PC-3 (cell line): ENCODE results near the gene IL31. TPM values are rescaled to one million over a fixed set of nuclear protein-coding genes. Genes with fewer than 3 reads are reported as not detected.

Source experiments
- ATAC-seq: fragments of 200-7000 bp; cut with Tn5 transposase; 2 replicates; pipeline ENCODE4 v1.9.1; 2020; ENCODE audit warnings: mild to moderate bottlenecking, moderate library complexity
- BruUV-seq: library from RNA; stranded (reverse); fragments of 400-500 nt; replicated peaks from 2 replicates; lab custom pipeline; 2021; lab: Mats Ljungman, UMichigan
- CTCF ChIA-PET: fragments of 300-600 bp; sonication (Branson Sonifier 250); formaldehyde crosslinking; loops from one replicate; lab custom pipeline; 2022; ENCODE audit warnings: antibody characterized with exemption; lab: Charles Lee
- POLR2A ChIA-PET: fragments of 300-600 bp; sonication (Branson Sonifier 250); formaldehyde crosslinking; loops from one replicate; lab custom pipeline; 2022; ENCODE audit warnings: antibody characterized with exemption; ENCODE audit not compliant: unreplicated experiment; lab: Charles Lee
- DNase-seq: peaks from one replicate; pipeline ENCODE4 v3.0.0-alpha.2; 2015
- H2AFZ ChIP-seq: fragments of 300-600 bp; sonication (generic); 2 replicates; pipeline ENCODE4 v1.6.0; 2016; ENCODE audit warnings: antibody characterized with exemption, low read length
- H3F3A ChIP-seq: fragments of 300-600 bp; sonication (generic); one replicate; pipeline ENCODE4 v1.6.0; 2017; ENCODE audit warnings: antibody characterized with exemption, low read length, control low read depth, mild to moderate bottlenecking; ENCODE audit not compliant: unreplicated experiment
- H3K27ac ChIP-seq: fragments of 300-600 bp; sonication (generic); 2 replicates; pipeline ENCODE4 v1.5.1; 2016; ENCODE audit warnings: mild to moderate bottlenecking, low read length
- H3K27me3 ChIP-seq: fragments of 300-600 bp; sonication (generic); 2 replicates; pipeline ENCODE4 v1.6.1; 2016; ENCODE audit warnings: low read length, mixed read lengths
- H3K36me3 ChIP-seq: fragments of 300-600 bp; sonication (generic); 2 replicates; pipeline ENCODE4 v1.6.1; 2016; ENCODE audit warnings: low read depth, mixed run types, low read length, mixed read lengths
- H3K4me1 ChIP-seq: fragments of 300-600 bp; sonication (generic); 2 replicates; pipeline ENCODE4 v1.5.1; 2016; ENCODE audit warnings: low read length; ENCODE audit not compliant: insufficient read depth
- H3K4me2 ChIP-seq: fragments of 300-600 bp; sonication (generic); 2 replicates; pipeline ENCODE4 v1.6.0; 2016; ENCODE audit warnings: low read length
- H3K4me3 ChIP-seq: fragments of 300-600 bp; sonication (generic); 2 replicates; pipeline ENCODE4 v1.5.1; 2016; ENCODE audit warnings: mild to moderate bottlenecking, low read length, mixed read lengths
- H3K79me2 ChIP-seq: fragments of 300-600 bp; sonication (generic); 2 replicates; pipeline ENCODE4 v1.6.1; 2017; ENCODE audit warnings: low read length, mixed read lengths
- H3K9ac ChIP-seq: fragments of 300-600 bp; sonication (generic); 2 replicates; pipeline ENCODE4 v1.6.0; 2016; ENCODE audit warnings: mild to moderate bottlenecking, low read length
- H3K9me2 ChIP-seq: fragments of 300-600 bp; sonication (generic); replicated peaks from 2 replicates; pipeline ENCODE4 v1.6.1; 2016; ENCODE audit warnings: mixed run types, low read length, mixed read lengths
- H3K9me3 ChIP-seq: fragments of 300-600 bp; sonication (generic); 2 replicates; pipeline ENCODE4 v1.6.1; 2016; ENCODE audit warnings: low read length, mixed read lengths
- H4K20me1 ChIP-seq: fragments of 300-600 bp; sonication (generic); 2 replicates; pipeline ENCODE4 v1.6.1; 2016; ENCODE audit warnings: low read length, mixed read lengths
- CTCF ChIP-seq: fragments of 300-600 bp; sonication (generic); conservative IDR thresholded peaks from 2 replicates; pipeline ENCODE4 v1.5.1; 2017; ENCODE audit warnings: antibody characterized with exemption, low read depth, mild to moderate bottlenecking, low read length
- EZH2 ChIP-seq: fragments of 300-600 bp; sonication (generic); IDR thresholded peaks from one replicate; pipeline ENCODE4 v1.6.1; 2017; ENCODE audit warnings: antibody characterized with exemption, mild to moderate bottlenecking, low read length; ENCODE audit not compliant: unreplicated experiment
- EZH2phosphoT487 ChIP-seq: fragments of 300-600 bp; sonication (generic); IDR thresholded peaks from 2 replicates; pipeline ENCODE4 v1.6.1; 2018; ENCODE audit warnings: mild to moderate bottlenecking, antibody characterized with exemption, low read length, borderline replicate concordance
- intact Hi-C: fragments of 100-400 bp; cut with micrococcal nuclease; formaldehyde crosslinking; loops from 2 replicates; pipeline ENCODE4 v1.9.0; 2023
- total RNA-seq: library from RNA; depleted of rRNA; stranded (reverse); fragments of >200 nt; gene quantifications from 2 replicates; pipeline ENCODE4 v1.2.3, GENCODE V29; 2014

IL31 gene
- total RNA-seq, 1 experiment from 2014 or later: not detected

GRCh38 chr12:122135437-122136031, 38.5 kb downstream of the IL31 start:
- no peaks in the 10 kb centered on the region for H3K9me2 ChIP-seq
- no peak for DNase-seq
- H3K4me3 ChIP-seq: no peak overlapping the region
- ChIA-PET CTCF (no interaction called here), POLR2A (no interaction called here)
- H3K9me3 ChIP-seq: no peaks in the 10 kb centered on the region
- H3K9ac ChIP-seq: no peak overlapping the region
- no peak for ATAC-seq
- no peak overlapping the region for H3K4me2 ChIP-seq
- no peaks in the 10 kb centered on the region for H4K20me1 ChIP-seq
- intact Hi-C loops: no loop called here
- no TSS peak for BruUV-seq
- H3F3A ChIP-seq: peaks cover 4% of the 10 kb centered on the region
- H3K27me3 ChIP-seq: no peaks in the 10 kb centered on the region
- H3K27ac ChIP-seq: no peak overlapping the region
- peaks cover 4% of the 10 kb centered on the region for H3K4me1 ChIP-seq
- no peak overlapping the region for H2AFZ ChIP-seq
- H3K79me2 ChIP-seq: no peaks in the 10 kb centered on the region
- peaks cover 35% of the 10 kb centered on the region for H3K36me3 ChIP-seq
- TF ChIP-seq EZH2: no peak
- no peak for TF ChIP-seq CTCF
- no peak for TF ChIP-seq EZH2phosphoT487

- CTCF ChIA-PET: no interaction called here
- Histone ChIP-seq H3K4me1 (peaks cover 15% of the 10 kb centered on the region), H3K4me3 (no peak overlapping the region), H3K27me3 (no peaks in the 10 kb centered on the region), H3K4me2 (no peak overlapping the region), H3F3A (peaks cover 6% of the 10 kb centered on the region), H3K9me3 (no peaks in the 10 kb centered on the region), H3K36me3 (peaks cover 52% of the 10 kb centered on the region), H4K20me1 (no peaks in the 10 kb centered on the region), H3K27ac (no peak overlapping the region), H3K9me2 (no peaks in the 10 kb centered on the region), H3K9ac (no peak overlapping the region), H3K79me2 (no peaks in the 10 kb centered on the region), H2AFZ (no peak overlapping the region)
- TF ChIP-seq CTCF: no peak
- no peak for TF ChIP-seq EZH2
- TF ChIP-seq EZH2phosphoT487: no peak
- DNase-seq: no peak
- POLR2A ChIA-PET: no interaction called here
- no peak for ATAC-seq
- intact Hi-C loops: no loop called here
- no TSS peak for BruUV-seq
These were observed 40.6 kb downstream of the IL31 start for GRCh38 chr12:122133192-122133950.

GRCh38 chr12:122130150-122130549, 43.9 kb downstream of the IL31 start:
- Histone ChIP-seq H3K9me3 (no peaks in the 10 kb centered on the region), H3K36me3 (peaks cover 42% of the 10 kb centered on the region), H3K9me2 (no peaks in the 10 kb centered on the region), H3K4me3 (peak overlapping the region; percentile 18; the same call in 1 of the 2 replicates), H3K9ac (peak overlapping the region; percentile 9; the same call in 1 of the 2 replicates), H3K4me2 (peak overlapping the region; percentile 54), H3K4me1 (peaks cover 15% of the 10 kb centered on the region), H4K20me1 (no peaks in the 10 kb centered on the region; the same call in 1 of the 2 replicates), H2AFZ (0 out of 2 replicates have a peak overlapping the region, but pooled peaks have one; percentile 2), H3F3A (peaks cover 6% of the 10 kb centered on the region), H3K79me2 (peaks cover 19% of the 10 kb centered on the region), H3K27me3 (no peaks in the 10 kb centered on the region), H3K27ac (peak overlapping the region; percentile 52)
- no peak for TF ChIP-seq EZH2phosphoT487
- TF ChIP-seq EZH2: no peak
- ChIA-PET POLR2A (no interaction called here), CTCF (interaction anchor here (0.5 kb wide), 1 partner anchor 59 kb away, joined by 3 read pairs; no protein-coding TSS in a partner anchor)
- no TSS peak for BruUV-seq
- intact Hi-C loops: no loop called here
- ATAC-seq (peak; percentile 90), DNase-seq (peak; percentile 84)
